Right ventricle myocardium inferior (tissue), 1 donor: ENCODE measurements around the gene ENO4. TPM values are rescaled to one million over a fixed set of nuclear protein-coding genes. Genes with fewer than 3 reads are reported as not detected.
A peak's percentile ranks its signal among the peaks of the same experiment; 100 is the strongest.

Source experiments
- ATAC-seq: fragments of 200-7000 bp; cut with Tn5 transposase; one replicate; pipeline ENCODE4 v1.9.1; 2020; ENCODE audit warnings: mild to moderate bottlenecking, moderate library complexity
- DNase-seq: peaks from one replicate; pipeline ENCODE4 v3.0.0; 2021; ENCODE audit errors: missing footprints
- intact Hi-C: fragments of 100-400 bp; cut with DNase I; formaldehyde crosslinking; loops from one replicate; pipeline ENCODE4 v1.11.0; 2022
- total RNA-seq: library from RNA; stranded (reverse); fragmentation: NEBNext Ultra II Directional; extraction: Animal tissue kit (Norgen Biotek cat#: 25700); gene quantifications from one replicate; pipeline ENCODE4 v1.2.1, GENCODE V29; 2021
- donor health status: DM: no; HTN: yes; CAD: no; lungs with severe emphysema.

ENO4 gene
- total RNA-seq, 1 donor from 2014 or later, result not detected

GRCh38 chr10:116893686-116894037, 44.4 kb downstream of the ENO4 start:
- DNase-seq (no peak), ATAC-seq (no peak)
- intact Hi-C loops, result no loop called here

- intact Hi-C loops, result no loop called here
- DNase-seq (no peak), ATAC-seq (no peak)
Observed at GRCh38 chr10:116899626-116900025, 50.3 kb downstream of the ENO4 start.

DNA sequence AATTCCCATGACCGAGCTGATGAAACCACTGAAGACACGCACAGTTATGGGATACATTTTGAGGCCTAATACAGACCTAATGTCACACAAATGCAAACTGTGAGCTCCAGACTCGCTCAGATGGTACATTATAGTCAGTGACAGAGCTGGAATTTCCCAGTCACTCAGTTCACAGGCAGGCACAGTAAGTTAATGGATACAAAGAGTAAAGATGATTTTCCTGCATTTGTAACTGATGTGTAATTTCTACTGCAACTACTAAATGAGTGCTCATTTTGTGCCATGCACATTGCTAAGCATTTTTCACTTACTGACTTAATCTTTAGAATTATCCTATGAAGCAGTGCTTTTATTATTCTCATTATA, 56.5 kb downstream of the ENO4 start:
- ATAC-seq, result no peak
- intact Hi-C loops, result no loop called here
- no peak for DNase-seq

DNA sequence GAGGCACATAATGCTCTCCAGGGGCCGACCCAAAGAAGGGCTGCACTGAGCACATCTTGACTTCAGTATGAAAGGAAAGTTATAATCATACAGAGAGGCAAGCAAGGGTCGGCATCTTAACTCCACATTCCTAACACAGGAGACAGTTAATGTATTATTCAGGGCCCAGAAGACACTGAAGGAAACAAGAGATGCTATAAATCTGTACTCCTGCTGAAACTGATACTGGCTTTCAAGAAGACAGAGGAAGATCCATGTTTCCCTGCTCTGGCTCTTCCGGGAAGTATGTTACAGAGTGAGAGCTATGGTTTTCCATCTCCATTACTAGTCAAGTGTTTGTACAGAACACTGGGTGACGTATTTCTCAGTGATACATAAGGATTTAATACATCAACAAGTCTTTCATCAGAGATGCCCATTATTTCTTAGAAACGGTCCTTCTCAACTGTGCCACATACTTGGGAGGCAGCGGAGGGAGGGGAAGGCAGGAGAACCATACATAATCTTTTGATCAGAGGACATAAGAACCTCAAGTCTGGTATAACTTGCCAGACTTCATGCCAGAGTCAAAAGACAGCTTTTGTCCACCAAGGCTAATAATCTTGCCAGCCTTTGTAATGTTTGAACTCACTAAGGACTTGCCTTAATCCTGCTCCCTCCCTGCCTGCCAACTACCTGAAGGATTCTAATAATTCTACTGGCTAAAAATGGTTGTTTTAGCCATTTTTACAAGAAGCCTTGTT, 58.1 kb downstream of the ENO4 start:
- ATAC-seq (no peak), DNase-seq (no peak)
- intact Hi-C loops, result no loop called here

DNA sequence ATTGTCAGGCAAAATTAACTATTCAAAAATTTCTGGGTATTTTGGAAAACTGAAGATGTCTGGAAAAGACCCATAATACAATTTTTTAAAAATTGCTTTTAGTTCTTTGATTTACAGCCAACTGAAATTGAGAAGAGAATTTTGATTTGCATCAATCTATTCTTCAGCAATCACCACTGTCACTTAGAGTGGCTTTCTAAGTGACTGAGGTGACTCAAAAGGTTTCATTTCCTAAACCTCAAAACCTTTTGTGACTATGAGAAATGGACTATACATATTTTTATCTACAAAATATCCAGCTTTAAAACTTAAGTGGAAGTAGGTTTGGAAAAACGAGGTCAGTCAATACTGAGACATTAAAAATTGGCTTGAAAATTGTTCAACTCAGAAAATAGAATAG, 60.0 kb downstream of the ENO4 start:
- intact Hi-C loops, result no loop called here
- no peak for DNase-seq
- no peak for ATAC-seq

DNA sequence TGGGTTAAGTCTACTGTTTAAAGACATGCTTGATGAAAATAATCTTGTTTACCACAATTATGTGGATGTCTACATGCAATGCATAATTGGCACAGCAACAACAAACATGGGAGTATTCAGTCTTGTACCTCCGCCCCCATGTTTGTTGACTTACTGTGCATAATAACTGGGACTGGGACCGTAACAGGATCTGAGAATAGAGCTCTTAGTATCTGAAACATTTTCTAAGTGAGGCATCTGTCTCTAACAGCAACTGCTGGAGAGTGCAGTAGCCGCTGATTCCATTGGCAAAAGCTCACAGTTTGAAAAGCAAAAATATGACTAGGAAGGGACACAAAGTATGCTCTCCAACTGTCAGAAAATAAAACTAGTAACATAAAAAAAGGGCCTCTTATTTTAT, 61.6 kb downstream of the ENO4 start:
- DNase-seq (no peak), ATAC-seq (no peak)
- intact Hi-C loops, result no loop called here

GRCh38 chr10:116912162-116912561, 62.9 kb downstream of the ENO4 start:
- no peak for ATAC-seq
- DNase-seq, result no peak
- intact Hi-C loops, result no loop called here

DNA sequence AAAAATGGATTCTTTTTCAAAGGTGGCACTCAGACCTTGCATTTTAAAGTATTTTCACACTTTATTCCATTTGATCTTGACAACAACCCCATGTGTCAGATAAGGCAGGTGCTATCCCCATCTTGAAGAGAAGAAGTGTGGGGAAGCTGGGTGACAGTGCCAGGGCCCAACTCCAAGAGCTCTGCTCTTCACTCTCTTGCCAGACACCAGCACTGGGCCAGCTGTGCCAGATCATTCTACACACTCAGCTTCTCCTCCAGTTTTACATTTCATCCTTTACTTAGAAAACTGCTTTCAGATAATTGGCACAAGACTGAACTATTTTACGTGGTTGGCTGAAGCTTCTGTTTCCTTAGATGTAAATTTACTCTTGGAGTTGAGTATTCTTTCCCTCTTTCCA, 64.4 kb downstream of the ENO4 start:
- intact Hi-C loops, result no loop called here
- ATAC-seq, result peak; percentile 72
- DNase-seq, result no peak

- no peak for DNase-seq
- no peak for ATAC-seq
- intact Hi-C loops, result no loop called here
Observed at GRCh38 chr10:116915340-116915739, 66.0 kb downstream of the ENO4 start.

DNA sequence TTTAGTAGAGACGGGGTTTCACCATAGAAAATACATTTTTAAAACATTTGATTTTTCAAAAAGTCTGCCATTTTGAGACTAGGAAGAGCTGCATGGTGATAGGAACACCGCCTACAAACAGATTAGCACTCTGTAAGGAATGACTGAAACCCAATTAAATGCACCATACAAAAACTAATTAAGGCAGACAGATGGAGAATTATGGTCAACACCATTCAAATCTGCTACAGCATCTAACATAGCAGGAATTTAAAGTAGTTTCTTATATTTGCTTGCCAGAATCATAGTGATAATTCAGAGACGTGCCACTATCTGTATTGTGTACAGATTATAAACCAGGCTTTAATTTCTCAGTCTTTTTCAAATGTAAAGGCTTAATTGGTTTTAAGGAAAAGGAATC, 68.2 kb downstream of the ENO4 start:
- ATAC-seq, result no peak
- intact Hi-C loops, result no loop called here
- DNase-seq, result no peak

- intact Hi-C loops, result no loop called here
Observed at GRCh38 chr10:116918583-116918982, 69.3 kb downstream of the ENO4 start.

DNA sequence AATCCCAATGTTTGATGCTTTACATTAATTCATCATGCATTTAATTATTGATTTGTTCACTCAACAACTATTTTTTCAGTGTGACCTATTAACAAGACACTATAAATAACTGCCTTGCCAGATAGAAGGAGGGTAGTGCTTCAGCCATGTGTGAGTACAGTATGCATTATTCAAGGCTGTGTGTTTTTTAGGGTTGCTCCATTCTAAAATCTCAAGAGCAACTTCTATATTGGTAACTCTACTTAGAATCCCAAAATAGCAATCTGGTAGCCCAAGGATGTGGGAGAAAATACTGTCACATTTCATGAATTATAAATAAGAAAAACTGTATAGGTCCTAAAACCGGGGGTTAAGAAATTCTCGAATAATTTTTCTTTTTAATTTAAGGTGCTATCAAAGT, 69.9 kb downstream of the ENO4 start:
- intact Hi-C loops, result no loop called here
- ATAC-seq (peak; percentile 46), DNase-seq (no peak)

More at GRCh38 chr10:116918583-116918982, 69.3 kb downstream of the ENO4 start:
- ATAC-seq (no peak), DNase-seq (no peak)

GRCh38 chr10:116919706-116920105, 70.4 kb downstream of the ENO4 start:
- DNase-seq (no peak), ATAC-seq (no peak)
- intact Hi-C loops, result no loop called here

- ATAC-seq, result no peak
- no peak for DNase-seq
- intact Hi-C loops, result no loop called here
Observed at GRCh38 chr10:116925056-116925455, 75.8 kb downstream of the ENO4 start.

- DNase-seq, result no peak
- intact Hi-C loops, result no loop called here
- no peak for ATAC-seq
Observed at GRCh38 chr10:116926426-116926825, 77.1 kb downstream of the ENO4 start.

DNA sequence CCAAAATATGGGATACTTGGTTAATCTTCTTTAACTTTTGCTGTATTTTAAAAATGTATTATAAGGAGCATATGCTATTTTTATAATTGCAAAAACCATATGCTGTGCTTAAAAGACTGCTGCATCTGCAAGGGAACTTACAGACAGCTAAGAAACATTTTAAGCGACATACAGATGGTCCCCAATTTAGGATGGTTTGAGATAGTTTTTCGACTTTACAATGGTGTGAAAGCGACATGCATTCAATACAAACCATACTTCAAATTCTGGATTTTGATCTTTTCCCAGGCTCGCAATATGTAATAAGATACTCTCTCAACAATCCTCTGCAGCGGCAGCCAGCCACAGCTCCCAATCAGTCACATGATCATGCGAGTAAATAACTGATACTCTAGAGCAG, 82.5 kb downstream of the ENO4 start:
- ATAC-seq, result no peak
- intact Hi-C loops, result no loop called here
- DNase-seq, result no peak

Other genes starting within 250 kb of the ENO4 start
- not detected for gene PNLIPRP2, start 228.5 kb upstream of the ENO4 start, total RNA-seq
- gene HSPA12A, start 106.9 kb upstream of the ENO4 start, total RNA-seq, result 20.8 TPM
- gene SHTN1, start 155.7 kb downstream of the ENO4 start, total RNA-seq, result 3.7 TPM